ENCODE data around the gene ADORA2A.

Gene ADORA2A

GRCh38 chr22:24404561-24405275 is 22.7 kb upstream of the ADORA2A start:
- no peak for DNase-seq

- no peak for DNase-seq
Observed at GRCh38 chr22:24405631-24406321, 21.6 kb upstream of the ADORA2A start.

- DNase-seq = peak; percentile 17 to 46
Observed at GRCh38 chr22:24406322-24407277, 20.8 kb upstream of the ADORA2A start.

GRCh38 chr22:24407278-24407665 is 20.1 kb upstream of the ADORA2A start:
- DNase-seq = peak in 1 of 2 experiments; percentile 46

- no peak for DNase-seq
Observed at GRCh38 chr22:24407884-24408283, 19.5 kb upstream of the ADORA2A start.

- no peak for DNase-seq
Observed at GRCh38 chr22:24408630-24409029, 18.8 kb upstream of the ADORA2A start.

GRCh38 chr22:24409707-24410106 is 17.7 kb upstream of the ADORA2A start:
- DNase-seq = no peak

GRCh38 chr22:24410110-24410856 is 17.1 kb upstream of the ADORA2A start:
- DNase-seq = no peak

- DNase-seq = no peak
Observed at GRCh38 chr22:24411256-24412004, 16.0 kb upstream of the ADORA2A start.

GRCh38 chr22:24412274-24412673 is 15.1 kb upstream of the ADORA2A start:
- DNase-seq = no peak

- no peak for DNase-seq
Observed at GRCh38 chr22:24413271-24413670, 14.1 kb upstream of the ADORA2A start.

GRCh38 chr22:24413736-24414385 is 13.5 kb upstream of the ADORA2A start:
- DNase-seq = no peak

- DNase-seq = no peak
Observed at GRCh38 chr22:24414523-24414922, 12.9 kb upstream of the ADORA2A start.

- DNase-seq = no peak
Observed at GRCh38 chr22:24414984-24415945, 12.1 kb upstream of the ADORA2A start.

- no peak for DNase-seq
Observed at GRCh38 chr22:24416095-24416494, 11.3 kb upstream of the ADORA2A start.

GRCh38 chr22:24416611-24417010 is 10.8 kb upstream of the ADORA2A start:
- no peak for DNase-seq

- no peak for DNase-seq
Observed at GRCh38 chr22:24417200-24417599, 10.2 kb upstream of the ADORA2A start.

GRCh38 chr22:24417901-24418641 is 9.3 kb upstream of the ADORA2A start:
- no peak for DNase-seq

- no peak for DNase-seq
Observed at GRCh38 chr22:24418786-24419474, 8.5 kb upstream of the ADORA2A start.
